Endometrial microvascular endothelial cells (primary cell): ENCODE results near the gene ASTN1. TPM values are rescaled to one million over a fixed set of nuclear protein-coding genes. Genes with fewer than 3 reads are reported as not detected.

ENCODE experiments used
- in situ Hi-C: cut with HindIII; loops from 2 replicates; pipeline ENCODE4 v1.10.0; 2017; ENCODE audit warnings: low sequenced_read_pairs, low pct_unique_long_range_greater_than_20kb; ENCODE audit errors: inconsistent ontology term
- total RNA-seq: library from RNA; depleted of rRNA; stranded (reverse); fragments of >200 nt; gene quantifications from one replicate; pipeline ENCODE4 v1.2.3, GENCODE V29; 2015; ENCODE audit errors: inconsistent ontology term

The ASTN1 gene
- total RNA-seq, 1 donor from 2014 or later, result not detected

- in situ Hi-C loops, result no loop called here
These were observed 261.0 kb downstream of the ASTN1 start for GRCh38 chr1:176903474-176903873.

GRCh38 chr1:176899321-176899720, 265.2 kb downstream of the ASTN1 start:
- in situ Hi-C loops, result no loop called here

GRCh38 chr1:176897350-176898236, 266.9 kb downstream of the ASTN1 start:
- in situ Hi-C loops, result no loop called here

GRCh38 chr1:176896216-176896615, 268.3 kb downstream of the ASTN1 start:
- in situ Hi-C loops, result no loop called here

- in situ Hi-C loops, result no loop called here
These were observed 270.1 kb downstream of the ASTN1 start for GRCh38 chr1:176894450-176894849.

- in situ Hi-C loops, result no loop called here
These were observed 270.7 kb downstream of the ASTN1 start for GRCh38 chr1:176893625-176894352.

- in situ Hi-C loops, result no loop called here
These were observed 276.0 kb downstream of the ASTN1 start for GRCh38 chr1:176888471-176889032.

- in situ Hi-C loops, result no loop called here
These were observed 278.8 kb downstream of the ASTN1 start for GRCh38 chr1:176885751-176886150.

- in situ Hi-C loops, result no loop called here
These were observed 279.2 kb downstream of the ASTN1 start for GRCh38 chr1:176885341-176885740.

- in situ Hi-C loops, result no loop called here
These were observed 279.6 kb downstream of the ASTN1 start for GRCh38 chr1:176884911-176885310.

GRCh38 chr1:176884286-176884685, 280.2 kb downstream of the ASTN1 start:
- in situ Hi-C loops, result no loop called here

GRCh38 chr1:176880955-176881595, 283.4 kb downstream of the ASTN1 start:
- in situ Hi-C loops, result no loop called here

- in situ Hi-C loops, result no loop called here
These were observed 284.5 kb downstream of the ASTN1 start for GRCh38 chr1:176879784-176880620.

GRCh38 chr1:176878750-176879536, 285.6 kb downstream of the ASTN1 start:
- in situ Hi-C loops, result no loop called here

GRCh38 chr1:176877557-176877956, 287.0 kb downstream of the ASTN1 start:
- in situ Hi-C loops, result no loop called here

- in situ Hi-C loops, result no loop called here
These were observed 287.5 kb downstream of the ASTN1 start for GRCh38 chr1:176876966-176877515.

GRCh38 chr1:176869577-176869976, 294.9 kb downstream of the ASTN1 start:
- in situ Hi-C loops, result no loop called here
